Measurements from ENCODE around the gene NBDY.

GRCh38 chrX:56759736-56760409 lies 30.8 kb downstream of the NBDY start:
- TF ChIP-seq CTCF (IDR thresholded peaks at IDR 0.05; ENCODE audit: borderline replicate concordance, extremely low read depth, low read length, poor library complexity, severe bottlenecking) (no peak), EZH2 (IDR thresholded peaks at IDR 0.05; ENCODE audit: borderline replicate concordance, low read depth, low read length, severe bottlenecking) (no peak)

All from DND-41 (cell line).